CD4-positive, CD25-positive, alpha-beta regulatory T cell (primary cell): Measurements from ENCODE around the gene SDCCAG8. TPM values are rescaled to one million over a fixed set of nuclear protein-coding genes. Genes with fewer than 3 reads are reported as not detected.

Source experiments
- ATAC-seq, 2 donors: fragments of 150-1000 bp; cut with Tn5 transposase; one replicate each; pipeline ENCODE4 v1.10.0; 2021; ENCODE audit warnings: low read depth in 2 of 2, moderate number of reproducible peaks in 2 of 2, moderate library complexity in 1 of 2
- DNase-seq, 3 donors: peaks; one replicate each; pipeline versions ENCODE4 v3.0.0 to v3.0.0-alpha.2; 2012 to 2022; ENCODE audit warnings: mixed read lengths in 1 of 3
- H3K27ac ChIP-seq: one replicate; pipeline ENCODE4 v1.7.0; 2013; ENCODE audit warnings: mild to moderate bottlenecking, low read length; ENCODE audit not compliant: insufficient read depth, poor library complexity, severe bottlenecking
- H3K27me3 ChIP-seq: one replicate; pipeline ENCODE4 v1.7.0; 2013; ENCODE audit warnings: low read length; ENCODE audit not compliant: control insufficient read depth, insufficient read depth
- H3K36me3 ChIP-seq: one replicate; pipeline ENCODE4 v1.7.0; 2013; ENCODE audit warnings: mild to moderate bottlenecking, low read length, moderate library complexity; ENCODE audit not compliant: control insufficient read depth, insufficient read depth
- H3K4me1 ChIP-seq: 2 replicates; pipeline ENCODE4 v1.7.0; 2013; ENCODE audit warnings: mild to moderate bottlenecking, low read length; ENCODE audit not compliant: insufficient read depth, control insufficient read depth, poor library complexity, severe bottlenecking
- H3K4me3 ChIP-seq: one replicate; pipeline ENCODE4 v1.7.0; 2013; ENCODE audit warnings: low read depth, mild to moderate bottlenecking, low read length, moderate library complexity
- H3K9me3 ChIP-seq, 2 experiments: 1 replicate in 1 of 2; 2 replicates in 1 of 2; pipeline ENCODE4 v1.7.0; 2013; ENCODE audit warnings: low read length in 2 of 2, mild to moderate bottlenecking in 1 of 2, moderate library complexity in 1 of 2; ENCODE audit not compliant: control insufficient read depth in 2 of 2
- H3K27ac Mint-ChIP-seq, 3 donors: one replicate each; pipeline ENCODE4 v1.8.0; 2020 to 2022; ENCODE audit warnings: mild to moderate bottlenecking in 3 of 3, mixed read lengths in 3 of 3, moderate library complexity in 2 of 3
- H3K27me3 Mint-ChIP-seq: one replicate; pipeline ENCODE4 v1.8.0; 2022; ENCODE audit warnings: mild to moderate bottlenecking, mixed read lengths
- H3K36me3 Mint-ChIP-seq: one replicate; pipeline ENCODE4 v1.8.0; 2020; ENCODE audit warnings: mixed read lengths
- H3K4me1 Mint-ChIP-seq, 4 donors: one replicate each; pipeline ENCODE4 v1.8.0; 2020 to 2022; ENCODE audit warnings: mixed read lengths in 4 of 4, mild to moderate bottlenecking in 1 of 4
- H3K4me3 Mint-ChIP-seq, 4 donors: one replicate each; pipeline ENCODE4 v1.8.0; 2020 to 2022; ENCODE audit warnings: mild to moderate bottlenecking in 4 of 4, mixed read lengths in 4 of 4, moderate library complexity in 3 of 4
- H3K9me3 Mint-ChIP-seq, 7 donors: one replicate each; pipeline ENCODE4 v1.8.0; 2020 to 2022; ENCODE audit warnings: mixed read lengths in 7 of 7, mild to moderate bottlenecking in 3 of 7, moderate library complexity in 2 of 7
- polyA plus RNA-seq, 4 donors: library from polyadenylated mRNA; unstranded; fragments of 300-500 nt; fragmentation: Illumina TruSeq; gene quantifications; one replicate each; pipeline ENCODE4 v1.2.3, GENCODE V29; 2021
- total RNA-seq: library from RNA; stranded (reverse); gene quantifications from one replicate; pipeline ENCODE4 v1.2.3, GENCODE V29; 2022

The SDCCAG8 gene
- total and polyA plus RNA-seq, 5 donors from 2014 or later = 19.4 to 28.5 (median 22.7) TPM

GRCh38 chr1:243452092-243452491 lies 196.3 kb downstream of the SDCCAG8 start:
- Mint-ChIP-seq H3K27me3 (no peaks in the 10 kb centered on the region), H3K36me3 (peaks cover 30% of the 10 kb centered on the region), H3K27ac (no peak overlapping the region), H3K9me3 (no peaks in the 10 kb centered on the region), H3K4me3 (no peak overlapping the region), H3K4me1 (peaks cover 0 to 10% (median 4%) of the 10 kb centered on the region in 4 donors)
- Histone ChIP-seq H3K9me3 (no peaks in the 10 kb centered on the region), H3K4me3 (no peak overlapping the region), H3K27ac (no peak overlapping the region), H3K4me1 (peaks cover 4% of the 10 kb centered on the region), H3K36me3 (no peaks in the 10 kb centered on the region), H3K27me3 (no peaks in the 10 kb centered on the region)
- DNase-seq (no peak), ATAC-seq (no peak)

GRCh38 chr1:243454328-243454997 lies 198.6 kb downstream of the SDCCAG8 start:
- H3K27ac Mint-ChIP-seq = no peak overlapping the region
- H3K4me3 Mint-ChIP-seq = no peak overlapping the region
- H3K4me3 ChIP-seq = no peak overlapping the region
- no peak for DNase-seq
- H3K9me3 Mint-ChIP-seq = no peaks in the 10 kb centered on the region
- H3K36me3 ChIP-seq = no peaks in the 10 kb centered on the region
- H3K27ac ChIP-seq = no peak overlapping the region
- no peaks in the 10 kb centered on the region for H3K27me3 ChIP-seq
- peaks cover 35% of the 10 kb centered on the region for H3K36me3 Mint-ChIP-seq
- no peaks in the 10 kb centered on the region for H3K27me3 Mint-ChIP-seq
- ATAC-seq = no peak
- H3K4me1 Mint-ChIP-seq = no peaks in the 10 kb centered on the region
- no peaks in the 10 kb centered on the region for H3K9me3 ChIP-seq
- no peaks in the 10 kb centered on the region for H3K4me1 ChIP-seq

- Mint-ChIP-seq H3K4me1 (no peaks in the 10 kb centered on the region), H3K27me3 (no peaks in the 10 kb centered on the region), H3K9me3 (no peaks in the 10 kb centered on the region), H3K27ac (peak overlapping the region in 2 of 3 donors; percentile 16 to 21), H3K36me3 (peaks cover 37% of the 10 kb centered on the region), H3K4me3 (no peak overlapping the region)
- ATAC-seq (no peak), DNase-seq (no peak)
- Histone ChIP-seq H3K4me3 (no peak overlapping the region), H3K27ac (no peak overlapping the region), H3K9me3 (no peaks in the 10 kb centered on the region), H3K36me3 (no peaks in the 10 kb centered on the region), H3K4me1 (no peaks in the 10 kb centered on the region), H3K27me3 (no peaks in the 10 kb centered on the region)
Observed at GRCh38 chr1:243455760-243456651, 200.2 kb downstream of the SDCCAG8 start.

- H3K9me3 ChIP-seq = no peaks in the 10 kb centered on the region
- Mint-ChIP-seq H3K9me3 (no peaks in the 10 kb centered on the region), H3K27ac (no peak overlapping the region), H3K4me3 (no peak overlapping the region), H3K27me3 (no peaks in the 10 kb centered on the region), H3K4me1 (no peaks in the 10 kb centered on the region), H3K36me3 (peaks cover 47% of the 10 kb centered on the region)
- ATAC-seq (no peak), DNase-seq (no peak)
- H3K4me3 ChIP-seq = no peak overlapping the region
- no peaks in the 10 kb centered on the region for H3K27me3 ChIP-seq
- H3K36me3 ChIP-seq = peaks cover 3% of the 10 kb centered on the region
- no peaks in the 10 kb centered on the region for H3K4me1 ChIP-seq
- H3K27ac ChIP-seq = no peak overlapping the region
Observed at GRCh38 chr1:243457363-243457982, 201.6 kb downstream of the SDCCAG8 start.

- H3K27me3 Mint-ChIP-seq = no peaks in the 10 kb centered on the region
- no peaks in the 10 kb centered on the region for H3K27me3 ChIP-seq
- ATAC-seq = no peak
- peaks cover 0 to 2% (median 0%) of the 10 kb centered on the region in 4 donors for H3K4me1 Mint-ChIP-seq
- no peaks in the 10 kb centered on the region for H3K9me3 ChIP-seq
- H3K36me3 ChIP-seq = peaks cover 3% of the 10 kb centered on the region
- no peak overlapping the region for H3K4me3 Mint-ChIP-seq
- H3K4me3 ChIP-seq = no peak overlapping the region
- no peaks in the 10 kb centered on the region for H3K4me1 ChIP-seq
- H3K27ac Mint-ChIP-seq = peak overlapping the region in 1 of 3 donors; percentile 41
- no peaks in the 10 kb centered on the region for H3K9me3 Mint-ChIP-seq
- H3K36me3 Mint-ChIP-seq = peaks cover 48% of the 10 kb centered on the region
- H3K27ac ChIP-seq = no peak overlapping the region
- no peak for DNase-seq
Observed at GRCh38 chr1:243459059-243459458, 203.2 kb downstream of the SDCCAG8 start.

- Mint-ChIP-seq H3K36me3 (peaks cover 38% of the 10 kb centered on the region), H3K27me3 (no peaks in the 10 kb centered on the region), H3K27ac (peak overlapping the region in 1 of 3 donors; percentile 6), H3K4me3 (no peak overlapping the region), H3K9me3 (no peaks in the 10 kb centered on the region), H3K4me1 (peaks cover 0 to 2% (median 0%) of the 10 kb centered on the region in 4 donors)
- ATAC-seq (no peak), DNase-seq (no peak)
- Histone ChIP-seq H3K9me3 (no peaks in the 10 kb centered on the region), H3K27ac (no peak overlapping the region), H3K27me3 (no peaks in the 10 kb centered on the region), H3K4me3 (no peak overlapping the region), H3K4me1 (no peaks in the 10 kb centered on the region), H3K36me3 (peaks cover 3% of the 10 kb centered on the region)
Observed at GRCh38 chr1:243461700-243462099, 205.9 kb downstream of the SDCCAG8 start.

- H3K36me3 Mint-ChIP-seq = peaks cover 34% of the 10 kb centered on the region
- Histone ChIP-seq H3K4me1 (no peaks in the 10 kb centered on the region), H3K27ac (no peak overlapping the region), H3K9me3 (no peaks in the 10 kb centered on the region), H3K4me3 (no peak overlapping the region), H3K27me3 (no peaks in the 10 kb centered on the region), H3K36me3 (peaks cover 3% of the 10 kb centered on the region)
- no peaks in the 10 kb centered on the region for H3K27me3 Mint-ChIP-seq
- no peaks in the 10 kb centered on the region for H3K9me3 Mint-ChIP-seq
- H3K4me1 Mint-ChIP-seq = peaks cover 0 to 2% (median 0%) of the 10 kb centered on the region in 4 donors
- ATAC-seq (no peak), DNase-seq (no peak)
- no peak overlapping the region for H3K4me3 Mint-ChIP-seq
- H3K27ac Mint-ChIP-seq = no peak overlapping the region
Observed at GRCh38 chr1:243462929-243463697, 207.3 kb downstream of the SDCCAG8 start.
